GM19035 (cell line): ENCODE data around the gene FADS2.

ENCODE experiments used
- ATAC-seq: cut with Tn5 transposase; IDR thresholded peaks from one replicate; pipeline ENCODE4 v1.9.1; 2021; ENCODE audit not compliant: unreplicated experiment

Gene FADS2

DNA sequence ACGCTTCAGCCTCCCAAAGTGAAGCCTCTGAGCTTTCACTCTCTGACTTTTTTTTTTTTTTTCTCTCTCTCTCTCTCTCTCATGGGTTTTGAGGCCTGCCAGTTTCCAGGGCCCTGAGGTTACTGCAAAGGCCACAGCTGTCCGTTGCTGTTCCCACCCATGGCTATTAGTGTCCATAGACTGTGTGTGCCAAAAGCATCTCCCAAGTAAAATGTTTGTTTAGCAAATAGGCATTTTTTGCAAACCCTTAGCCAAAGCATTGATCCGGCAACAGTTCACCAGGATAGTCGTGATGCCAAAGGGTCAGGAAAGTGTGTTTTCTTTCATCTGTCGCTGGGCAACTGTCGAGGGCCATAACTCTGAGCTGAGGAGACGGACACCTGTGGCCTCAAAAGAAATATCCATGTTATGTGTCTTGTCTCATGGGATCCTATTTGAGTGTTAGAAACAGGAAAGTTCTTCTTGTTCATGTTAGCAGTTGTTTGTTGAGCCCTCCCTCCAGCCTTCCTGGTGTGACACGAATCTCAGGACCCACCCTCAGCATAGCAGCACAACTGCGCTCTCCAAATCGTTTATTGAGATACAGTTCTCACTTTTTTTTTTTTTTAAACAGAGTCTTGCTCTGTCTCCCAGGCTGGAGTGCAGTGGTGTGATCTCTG is 18.4 kb downstream of the FADS2 start:
- no peak for ATAC-seq

DNA sequence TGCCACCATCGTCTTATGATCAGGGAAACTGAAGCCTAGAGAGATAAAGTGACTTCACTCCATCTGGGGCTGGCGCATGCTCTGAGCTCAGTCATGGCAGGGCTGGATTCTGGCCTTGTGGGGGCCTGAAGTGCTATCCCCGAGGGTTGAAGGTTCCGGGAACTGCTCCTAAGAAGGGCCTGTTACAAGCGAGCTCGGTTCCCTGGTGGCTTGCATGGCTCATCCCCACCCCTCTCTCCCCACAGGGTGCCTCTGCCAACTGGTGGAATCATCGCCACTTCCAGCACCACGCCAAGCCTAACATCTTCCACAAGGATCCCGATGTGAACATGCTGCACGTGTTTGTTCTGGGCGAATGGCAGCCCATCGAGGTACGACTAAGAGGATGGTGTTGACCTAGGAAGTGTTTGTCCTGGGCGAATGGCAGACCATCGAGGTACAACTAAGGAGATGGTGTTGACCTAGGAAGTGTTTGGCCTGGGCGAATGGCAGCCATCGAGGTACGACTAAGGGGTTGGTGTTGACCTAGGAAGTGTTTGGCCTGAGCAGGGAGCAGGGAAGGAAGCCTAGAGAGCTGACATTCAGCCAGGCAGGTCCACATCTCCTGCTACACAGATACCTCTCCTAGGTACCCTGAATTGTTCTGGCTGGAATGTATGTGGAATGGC is 19.9 kb downstream of the FADS2 start:
- ATAC-seq: no peak

DNA sequence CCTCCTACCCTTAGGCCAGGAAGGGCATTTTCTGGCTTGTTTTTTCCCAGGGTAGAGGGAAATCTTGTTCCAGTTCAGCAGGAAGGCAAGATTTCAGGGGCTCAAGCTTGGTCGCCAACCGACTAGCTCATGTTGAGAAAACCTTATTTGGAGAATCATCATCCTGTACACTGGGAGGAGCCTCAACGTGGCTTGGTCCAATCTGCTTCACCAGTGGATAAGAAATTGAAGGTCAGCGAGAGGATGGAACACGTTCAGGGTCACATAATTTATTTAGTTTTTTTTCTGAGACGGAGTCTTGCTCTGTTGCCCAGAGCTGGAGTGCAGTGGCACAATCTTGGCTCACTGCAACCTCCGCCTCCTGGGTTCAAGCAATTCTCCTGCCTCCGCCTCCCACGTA is 20.5 kb downstream of the FADS2 start:
- ATAC-seq: no peak

DNA sequence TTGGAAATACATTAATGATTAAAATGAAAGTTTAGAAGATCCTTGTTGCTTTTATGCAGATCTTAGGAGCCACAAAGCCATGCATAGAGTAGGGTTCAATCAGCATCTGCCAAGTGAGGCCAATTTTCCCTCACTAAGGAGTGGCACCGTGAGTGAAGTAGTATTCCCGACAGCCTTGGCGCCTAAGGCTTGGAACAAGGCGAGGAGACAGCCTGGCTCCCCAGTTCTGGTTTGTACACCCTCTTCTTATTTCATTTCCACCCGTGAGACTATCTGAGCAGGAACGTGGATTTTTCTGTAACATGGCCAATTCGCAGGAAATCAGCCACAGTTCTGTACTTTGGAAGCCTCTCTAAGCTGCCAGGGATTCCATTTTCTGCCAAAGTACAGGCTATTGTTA is 22.6 kb downstream of the FADS2 start:
- ATAC-seq: no peak

DNA sequence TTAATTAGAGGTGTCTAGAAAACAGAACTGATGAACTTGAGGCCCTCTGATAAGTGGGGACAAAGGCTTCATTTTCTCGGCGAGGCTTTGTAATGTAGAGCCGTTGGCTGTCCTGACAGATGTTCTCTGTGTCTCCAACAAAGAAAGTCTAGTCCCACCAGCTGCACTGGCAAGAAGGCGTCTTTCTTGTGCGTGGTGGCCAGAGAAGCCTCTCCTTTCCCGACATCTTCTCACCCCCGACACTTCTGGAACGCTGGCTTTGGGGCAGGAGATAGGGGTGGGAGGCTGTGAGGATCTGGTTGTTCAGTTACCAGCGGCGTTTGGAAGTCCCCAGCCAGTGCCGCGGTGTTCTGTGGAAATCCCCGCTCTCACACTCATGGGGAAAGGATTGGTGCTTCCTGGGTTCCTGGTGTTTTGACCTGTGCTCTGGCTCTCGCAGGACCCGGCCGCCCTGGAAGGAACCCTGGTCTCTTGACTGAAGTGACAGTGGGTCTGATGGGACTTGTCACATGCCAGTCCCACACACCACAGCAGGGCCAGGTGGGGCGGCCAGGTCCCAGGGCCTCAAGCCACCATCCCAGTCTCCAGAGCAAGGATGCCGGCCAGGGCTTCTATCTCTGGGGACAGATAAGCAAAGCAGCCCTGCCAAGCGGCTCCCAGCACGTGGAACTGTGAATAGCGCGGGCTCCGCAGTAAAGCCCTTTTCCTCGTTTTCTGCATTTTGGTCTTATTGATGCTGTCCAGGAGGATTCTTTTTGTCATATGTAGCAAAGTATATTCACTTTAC is 23.2 kb downstream of the FADS2 start:
- ATAC-seq: no peak

DNA sequence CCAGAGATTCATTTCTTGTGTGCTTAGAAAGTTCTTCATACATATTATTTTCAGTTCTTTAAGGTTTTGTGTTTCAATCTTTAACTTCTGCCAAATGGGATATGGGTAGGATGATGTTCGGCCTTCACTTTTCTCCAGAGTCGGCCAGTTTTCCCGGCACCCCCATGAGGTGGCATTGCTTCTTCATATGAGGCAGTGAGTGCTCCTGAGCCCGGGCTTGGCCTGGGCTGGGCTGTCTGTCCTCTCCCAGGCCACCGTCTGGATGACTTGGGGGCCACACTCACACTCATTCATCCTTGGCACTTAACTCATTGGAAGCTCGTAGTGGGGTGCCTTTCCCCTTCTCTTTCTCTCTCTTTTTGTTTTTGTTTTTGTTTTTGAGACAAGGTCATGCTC is 23.8 kb downstream of the FADS2 start:
- no peak for ATAC-seq

DNA sequence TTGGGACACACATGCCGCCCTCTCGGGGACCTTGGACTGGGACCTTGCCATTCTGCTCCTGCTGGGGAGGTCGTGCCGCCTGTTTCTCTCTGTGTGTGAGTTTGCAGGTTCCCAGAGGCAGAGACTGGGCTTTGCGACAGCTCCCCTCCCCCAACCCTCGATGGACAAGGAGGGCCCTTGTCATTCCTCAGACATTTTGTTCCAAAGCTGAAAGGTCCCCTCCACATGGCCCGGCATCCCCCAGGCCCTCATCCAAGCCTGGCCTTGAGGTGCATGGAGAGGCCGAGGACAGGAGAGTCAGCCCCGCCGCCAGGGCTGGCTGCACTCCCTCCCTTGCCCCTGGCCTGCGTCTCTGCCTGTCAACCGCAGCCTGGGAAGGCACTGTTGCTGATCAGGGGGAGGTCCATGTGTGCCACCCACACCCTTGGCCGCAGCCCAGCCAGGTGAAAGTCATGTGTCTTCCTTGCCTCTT is 25.6 kb downstream of the FADS2 start:
- ATAC-seq: no peak

DNA sequence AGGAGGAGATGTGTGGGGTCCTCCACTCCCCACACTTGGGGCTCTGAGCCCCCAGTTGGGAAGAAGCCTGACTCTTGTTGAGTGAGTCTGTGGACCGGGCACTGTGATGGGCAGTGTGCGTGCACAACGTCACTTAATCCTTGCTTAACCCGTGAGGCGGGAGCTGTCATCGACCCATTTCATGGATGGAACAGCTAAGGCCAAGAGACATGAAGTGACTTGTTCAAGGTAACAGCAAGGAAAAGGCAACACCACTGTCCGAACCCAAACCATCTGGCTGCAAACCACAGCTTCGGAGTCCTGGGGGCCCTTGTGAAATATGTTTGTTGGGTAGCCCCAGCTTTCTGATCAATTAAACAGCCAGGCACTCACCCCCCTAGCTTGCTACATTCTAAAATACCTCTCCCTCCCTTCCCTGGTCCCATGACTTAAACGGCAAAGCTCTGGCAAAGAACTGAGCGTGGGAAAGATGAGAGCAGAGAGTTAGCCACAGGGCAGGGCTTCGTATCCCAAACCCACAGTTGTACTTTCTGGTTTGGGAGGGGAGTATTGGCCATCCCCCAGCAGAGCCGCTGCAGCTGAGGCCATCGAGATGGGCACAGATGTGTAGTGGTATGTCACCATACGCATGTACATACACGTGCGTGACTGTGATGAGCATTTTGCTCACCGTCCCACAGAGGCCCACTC is 26.3 kb downstream of the FADS2 start:
- no peak for ATAC-seq

DNA sequence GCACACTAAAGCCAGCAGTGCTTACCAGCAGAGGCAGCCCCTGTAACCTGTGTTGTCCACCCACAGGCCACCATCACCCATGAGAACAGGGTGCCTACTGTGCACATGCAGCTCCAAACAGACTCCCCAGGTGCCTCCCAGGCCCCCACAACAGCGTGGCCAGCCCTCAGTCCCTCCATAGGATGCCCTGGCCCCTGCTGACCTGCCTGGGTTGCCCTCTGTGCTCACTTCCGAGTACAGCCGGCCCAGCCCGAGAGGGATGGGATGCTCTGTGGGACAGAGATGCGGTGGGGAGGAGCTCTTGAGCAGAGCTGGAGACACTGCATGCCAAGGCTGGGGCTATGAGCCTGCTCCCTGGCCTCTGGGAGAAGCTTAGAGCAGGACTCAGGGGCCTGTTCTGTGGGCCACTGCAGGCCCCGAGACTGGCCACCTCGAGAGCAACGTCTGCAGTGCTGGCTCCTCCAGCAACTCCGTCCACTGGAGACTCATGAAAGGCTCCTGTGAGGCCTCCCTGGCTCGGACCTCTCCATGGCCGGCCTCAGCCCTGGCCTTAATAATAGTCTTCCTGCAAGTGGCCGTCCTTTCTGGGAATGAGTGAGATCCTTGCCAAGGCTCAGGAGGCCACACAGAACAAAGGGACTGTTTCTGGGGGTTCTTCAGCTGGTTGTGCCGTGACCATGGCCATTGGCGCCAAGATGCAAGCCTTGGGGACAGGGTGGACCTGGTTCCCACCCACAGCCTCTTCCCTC is 27.0 kb downstream of the FADS2 start:
- no peak for ATAC-seq

DNA sequence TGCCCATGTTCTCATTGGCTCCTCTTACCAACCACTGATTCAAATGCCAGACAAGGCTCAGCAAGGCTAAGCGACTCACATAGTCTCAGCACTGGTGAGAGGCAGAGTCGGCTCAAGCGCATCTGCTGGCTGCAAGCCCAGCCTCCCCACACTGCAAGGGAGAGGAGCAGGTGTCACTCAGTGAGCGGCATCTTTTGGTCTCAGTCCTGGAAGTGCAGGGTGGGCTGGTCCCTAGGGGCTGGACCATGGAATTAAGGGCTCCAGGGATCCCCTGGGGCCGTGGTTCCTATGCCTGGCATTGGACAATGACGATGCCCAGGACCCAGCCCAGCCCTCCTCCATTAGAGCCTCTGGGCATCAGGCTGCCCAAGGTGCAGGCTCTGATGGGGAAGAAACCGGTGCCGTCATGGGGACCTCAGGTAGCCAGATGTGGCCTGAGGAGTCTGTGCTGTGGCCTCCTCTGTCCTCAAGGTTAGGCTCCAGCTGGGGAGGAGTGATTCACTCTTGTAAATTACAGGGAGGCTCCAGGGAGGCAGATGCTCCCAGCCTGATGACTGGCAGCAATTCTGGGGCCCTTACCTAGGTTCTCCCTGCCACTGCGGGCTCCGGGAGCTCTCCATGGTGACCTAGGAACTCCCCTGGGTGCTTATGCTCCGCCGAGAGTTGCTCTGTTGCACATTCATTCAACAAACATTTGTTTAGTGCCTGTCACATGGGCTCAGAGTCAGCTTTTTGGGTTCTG is 28.0 kb downstream of the FADS2 start:
- ATAC-seq: no peak

DNA sequence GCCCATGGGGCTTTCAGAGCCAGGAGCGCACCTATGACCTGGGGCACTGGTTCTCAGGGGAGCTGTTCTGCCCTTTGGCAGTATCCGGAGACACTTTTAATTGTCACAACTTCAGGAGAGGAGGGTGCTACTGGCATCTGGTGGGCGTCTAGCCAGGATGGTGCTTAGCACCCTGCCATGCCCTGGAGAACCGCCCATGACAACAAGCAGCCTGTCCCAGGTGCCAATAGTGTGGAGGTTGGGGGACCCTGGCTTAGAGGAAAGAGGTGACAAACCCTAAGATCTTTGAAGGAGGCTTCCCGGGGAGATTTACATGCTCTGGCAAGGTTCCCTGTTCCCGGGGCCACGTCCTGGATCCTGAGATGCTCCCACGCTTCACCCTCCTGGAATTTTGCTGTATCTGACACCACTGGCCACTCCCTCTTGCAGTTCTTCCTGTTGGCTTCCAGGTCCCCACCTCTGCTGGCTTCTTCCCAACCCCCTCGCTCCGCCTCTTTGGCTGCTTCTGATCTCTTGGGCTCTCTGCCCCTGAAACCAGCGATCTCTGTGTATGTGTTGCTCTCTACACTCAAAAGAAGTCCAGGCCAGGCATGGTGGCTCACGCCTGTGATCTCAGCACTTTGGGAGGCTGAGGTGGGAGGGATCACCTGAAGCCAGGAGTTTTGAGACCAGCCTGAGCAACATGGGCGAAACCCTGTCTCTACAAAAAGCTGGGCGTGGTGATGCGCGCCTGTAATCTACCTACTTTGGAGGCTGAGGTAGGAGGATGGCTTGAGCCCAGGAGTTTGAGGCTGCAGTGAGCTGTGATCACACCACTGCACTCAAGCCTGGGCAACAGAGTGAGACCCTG is 32.2 kb downstream of the FADS2 start:
- ATAC-seq: no peak

DNA sequence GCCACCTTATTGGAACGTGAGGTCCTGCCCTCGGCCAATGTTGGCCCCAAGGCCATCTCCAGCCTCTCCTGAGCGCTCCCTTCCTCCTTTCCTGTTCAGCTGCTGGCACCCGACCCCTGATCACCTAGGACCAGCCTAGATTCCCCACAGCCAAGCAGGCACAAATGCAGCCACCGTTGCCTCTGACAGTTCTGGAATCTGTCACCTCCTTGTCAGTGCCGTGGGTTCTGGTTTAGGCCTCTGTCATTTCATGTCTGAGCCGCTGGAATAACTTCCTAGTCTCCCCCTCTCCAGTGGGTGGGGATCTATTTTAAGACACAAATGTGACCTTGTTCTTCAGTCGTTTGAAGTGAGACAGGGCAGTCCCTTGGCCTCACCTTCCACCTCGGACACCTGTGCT is 33.5 kb downstream of the FADS2 start:
- no peak for ATAC-seq

DNA sequence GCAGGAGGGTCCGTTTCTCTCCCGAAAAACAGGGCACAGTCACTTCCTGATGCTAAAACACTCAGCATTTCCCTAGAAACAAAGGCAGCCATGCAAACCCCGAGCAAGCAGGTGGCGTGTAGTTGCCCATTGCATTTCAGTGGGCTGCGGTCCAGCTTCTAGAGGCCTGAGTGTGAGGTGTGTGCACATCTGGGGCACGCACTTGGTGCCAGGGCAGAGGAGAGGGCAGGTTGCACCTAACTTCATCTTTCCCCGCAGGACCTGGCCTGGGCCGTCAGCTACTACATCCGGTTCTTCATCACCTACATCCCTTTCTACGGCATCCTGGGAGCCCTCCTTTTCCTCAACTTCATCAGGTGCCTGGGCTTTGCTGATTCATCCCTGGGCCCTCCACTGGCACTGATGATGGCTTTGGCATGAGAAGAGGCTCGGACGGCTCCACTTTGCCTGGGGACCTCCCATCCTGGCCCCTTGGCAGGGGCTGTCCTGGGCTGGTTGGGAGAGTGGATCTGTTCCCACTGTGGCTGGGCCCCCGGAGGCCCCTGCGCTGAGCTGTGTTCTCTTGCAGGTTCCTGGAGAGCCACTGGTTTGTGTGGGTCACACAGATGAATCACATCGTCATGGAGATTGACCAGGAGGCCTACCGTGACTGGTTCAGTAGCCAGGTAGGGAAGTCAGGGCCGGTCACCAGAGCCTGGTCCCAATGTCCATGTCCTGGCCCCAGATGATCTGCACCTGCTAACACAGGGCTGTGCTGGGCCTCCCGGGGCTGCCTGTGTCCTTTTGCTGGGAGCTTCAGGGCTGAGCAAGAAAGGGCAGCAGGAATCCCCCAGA is 34.8 kb downstream of the FADS2 start:
- no peak for ATAC-seq

DNA sequence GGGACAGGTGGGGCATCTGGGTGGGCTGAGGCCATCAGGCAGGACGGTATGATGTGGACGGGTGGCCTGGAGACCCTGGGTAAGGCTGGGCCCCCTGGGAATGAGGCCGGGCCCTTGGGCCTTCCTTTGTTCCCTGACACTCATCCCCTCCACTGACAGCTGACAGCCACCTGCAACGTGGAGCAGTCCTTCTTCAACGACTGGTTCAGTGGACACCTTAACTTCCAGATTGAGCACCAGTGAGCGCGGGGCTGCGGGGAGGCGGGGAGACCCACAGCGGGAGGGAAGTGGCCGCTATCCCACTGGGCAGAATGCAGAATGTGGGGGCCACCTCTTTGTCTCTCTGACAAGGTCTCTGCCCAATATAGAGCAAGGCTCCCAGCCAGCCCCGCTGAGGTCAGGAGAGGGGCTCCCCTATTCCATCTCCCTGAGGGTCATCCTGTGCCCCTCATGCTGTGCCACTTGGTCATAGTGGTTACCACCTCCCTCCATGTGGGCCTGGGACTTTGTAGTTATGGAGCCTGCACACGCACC is 35.5 kb downstream of the FADS2 start:
- ATAC-seq: no peak

DNA sequence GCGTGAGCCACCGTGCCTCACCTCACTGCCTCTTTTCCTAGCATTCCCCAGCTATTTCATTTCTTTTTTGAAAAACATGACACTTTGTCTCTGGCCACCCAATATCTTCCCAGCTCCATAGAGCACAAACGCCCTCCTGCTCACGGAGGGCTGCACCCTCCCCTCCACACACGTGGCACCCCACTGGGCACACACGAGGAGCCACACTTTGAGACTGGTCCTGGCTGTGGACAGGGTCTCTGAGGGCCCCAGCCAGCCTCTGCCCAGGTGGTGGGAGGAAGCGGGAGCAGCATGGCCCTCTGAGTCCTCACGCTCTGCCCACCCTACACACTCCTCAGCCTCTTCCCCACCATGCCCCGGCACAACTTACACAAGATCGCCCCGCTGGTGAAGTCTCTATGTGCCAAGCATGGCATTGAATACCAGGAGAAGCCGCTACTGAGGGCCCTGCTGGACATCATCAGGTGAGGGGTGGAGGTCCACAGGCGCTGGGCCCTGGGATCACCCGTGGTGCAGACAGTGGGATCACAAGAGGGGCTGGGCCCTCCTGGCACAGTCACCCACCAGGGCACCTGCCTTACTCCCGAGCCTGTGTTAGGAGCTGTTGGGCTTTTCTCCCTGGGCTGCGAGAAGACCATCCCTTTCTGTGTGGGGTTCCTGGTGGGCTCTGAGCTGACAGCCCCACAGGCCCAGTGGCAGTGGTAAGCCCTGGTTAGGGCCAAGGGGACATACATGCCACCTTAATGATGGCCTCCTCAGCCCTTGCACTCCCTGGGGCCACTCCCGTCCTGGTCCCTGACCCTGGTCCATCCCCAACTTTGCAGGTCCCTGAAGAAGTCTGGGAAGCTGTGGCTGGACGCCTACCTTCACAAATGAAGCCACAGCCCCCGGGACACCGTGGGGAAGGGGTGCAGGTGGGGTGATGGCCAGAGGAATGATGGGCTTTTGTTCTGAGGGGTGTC is 37.0 kb downstream of the FADS2 start:
- ATAC-seq: no peak

DNA sequence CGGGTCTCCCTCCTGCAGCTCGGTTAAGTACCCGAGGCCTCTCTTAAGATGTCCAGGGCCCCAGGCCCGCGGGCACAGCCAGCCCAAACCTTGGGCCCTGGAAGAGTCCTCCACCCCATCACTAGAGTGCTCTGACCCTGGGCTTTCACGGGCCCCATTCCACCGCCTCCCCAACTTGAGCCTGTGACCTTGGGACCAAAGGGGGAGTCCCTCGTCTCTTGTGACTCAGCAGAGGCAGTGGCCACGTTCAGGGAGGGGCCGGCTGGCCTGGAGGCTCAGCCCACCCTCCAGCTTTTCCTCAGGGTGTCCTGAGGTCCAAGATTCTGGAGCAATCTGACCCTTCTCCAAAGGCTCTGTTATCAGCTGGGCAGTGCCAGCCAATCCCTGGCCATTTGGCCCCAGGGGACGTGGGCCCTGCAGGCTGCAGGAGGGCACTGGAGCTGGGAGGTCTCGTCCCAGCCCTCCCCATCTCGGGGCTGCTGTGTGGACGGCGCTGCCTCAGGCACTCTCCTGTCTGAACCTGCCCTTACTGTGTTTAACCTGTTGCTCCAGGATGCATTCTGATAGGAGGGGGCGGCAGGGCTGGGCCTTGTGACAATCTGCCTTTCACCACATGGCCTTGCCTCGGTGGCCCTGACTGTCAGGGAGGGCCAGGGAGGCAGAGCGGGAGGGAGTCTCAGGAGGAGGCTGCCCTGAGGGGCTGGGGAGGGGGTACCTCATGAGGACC is 38.3 kb downstream of the FADS2 start:
- ATAC-seq: no peak
